ENCODE results near the gene SLC35F1.

- TF ChIP-seq, protein P1, sequence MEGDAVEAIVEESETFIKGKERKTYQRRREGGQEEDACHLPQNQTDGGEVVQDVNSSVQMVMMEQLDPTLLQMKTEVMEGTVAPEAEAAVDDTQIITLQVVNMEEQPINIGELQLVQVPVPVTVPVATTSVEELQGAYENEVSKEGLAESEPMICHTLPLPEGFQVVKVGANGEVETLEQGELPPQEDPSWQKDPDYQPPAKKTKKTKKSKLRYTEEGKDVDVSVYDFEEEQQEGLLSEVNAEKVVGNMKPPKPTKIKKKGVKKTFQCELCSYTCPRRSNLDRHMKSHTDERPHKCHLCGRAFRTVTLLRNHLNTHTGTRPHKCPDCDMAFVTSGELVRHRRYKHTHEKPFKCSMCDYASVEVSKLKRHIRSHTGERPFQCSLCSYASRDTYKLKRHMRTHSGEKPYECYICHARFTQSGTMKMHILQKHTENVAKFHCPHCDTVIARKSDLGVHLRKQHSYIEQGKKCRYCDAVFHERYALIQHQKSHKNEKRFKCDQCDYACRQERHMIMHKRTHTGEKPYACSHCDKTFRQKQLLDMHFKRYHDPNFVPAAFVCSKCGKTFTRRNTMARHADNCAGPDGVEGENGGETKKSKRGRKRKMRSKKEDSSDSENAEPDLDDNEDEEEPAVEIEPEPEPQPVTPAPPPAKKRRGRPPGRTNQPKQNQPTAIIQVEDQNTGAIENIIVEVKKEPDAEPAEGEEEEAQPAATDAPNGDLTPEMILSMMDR (IDR thresholded peaks at IDR 0.05; ENCODE audit: low read depth, low read length) = no peak
- no peak for TF ChIP-seq EZH2phosphoT487 (IDR thresholded peaks at IDR 0.05; ENCODE audit: low read depth)
These were observed 241.5 kb downstream of the SLC35F1 start for GRCh38 chr6:118148561-118148960.
